K562 (cell line): ENCODE data around the gene PAFAH1B1. TPM values are rescaled to one million over a fixed set of nuclear protein-coding genes. Genes with fewer than 3 reads are reported as not detected.

ENCODE experiments used
- ATAC-seq: fragments of 200-7000 bp; cut with Tn5 transposase; 3 replicates; pipeline ENCODE4 v1.9.1; 2020; ENCODE audit warnings: moderate library complexity
- BruUV-seq: library from RNA; stranded (reverse); fragments of 400-500 nt; replicated peaks from 2 replicates; lab custom pipeline; 2021; lab: Mats Ljungman, UMichigan
- CTCF ChIA-PET: fragments of 300-600 bp; formaldehyde crosslinking; extraction: SDS; loops from one replicate; lab custom pipeline; 2021; ENCODE audit warnings: low intra/inter-chr PET ratio; lab: Yijun Ruan, JAX
- POLR2A ChIA-PET: fragments of 300-600, 350-650 bp; sonication (Branson Sonifier 250); formaldehyde crosslinking; extraction: SDS; loops from one replicate; lab custom pipeline; 2021; ENCODE audit warnings: antibody characterized with exemption, inconsistent platforms; lab: Yijun Ruan, JAX
- DNase-seq, 4 experiments: peaks; one replicate each; pipeline versions ENCODE4 v3.0.0 to v3.0.0-alpha.2; 2011 to 2018; ENCODE audit warnings: low spot score in 3 of 4, mixed read lengths in 3 of 4; ENCODE audit errors: extremely low read depth in 1 of 4
- FAIRE-seq: peaks from 2 replicates; lab custom pipeline; 2011; peaks lifted over from hg19 to GRCh38; lab: Jason Lieb, UNC
- H2AFZ ChIP-seq: 2 replicates; pipeline ENCODE4 v1.6.0; 2011; ENCODE audit warnings: low read depth, low read length, control low read depth, inconsistent platforms
- H3K27ac ChIP-seq: fragments of 200-600 bp; 3 replicates; pipeline ENCODE4 v1.8.0; 2011; ENCODE audit warnings: low read depth, mild to moderate bottlenecking, control low read depth, inconsistent platforms, low read length, moderate library complexity, mixed read lengths; ENCODE audit errors: extremely low read depth
- H3K27me3 ChIP-seq, 2 experiments: fragments of 300-600 bp in 1 of 2; 2 replicates in 1 of 2; 3 replicates in 1 of 2; pipeline versions ENCODE4 v1.6.0 to v1.8.0; 2011; ENCODE audit warnings: inconsistent platforms in 2 of 2, low read length in 2 of 2, mild to moderate bottlenecking in 1 of 2, mixed read lengths in 1 of 2, moderate library complexity in 1 of 2; ENCODE audit not compliant: control insufficient read depth in 2 of 2, insufficient read depth in 2 of 2
- H3K36me3 ChIP-seq: fragments of 300-600 bp; 3 replicates; pipeline ENCODE4 v1.8.0; 2011; ENCODE audit warnings: mild to moderate bottlenecking, low read length, inconsistent platforms; ENCODE audit not compliant: control insufficient read depth, insufficient read depth
- H3K4me1 ChIP-seq, 2 experiments: fragments of 200-600 bp in 1 of 2; replicated peaks in 1 of 2; 2 replicates in 1 of 2; 3 replicates in 1 of 2; pipeline versions ENCODE4 v1.5.1 to v1.8.0; 2011; ENCODE audit warnings: inconsistent platforms in 2 of 2, low read length in 2 of 2, mild to moderate bottlenecking in 1 of 2, mixed read lengths in 1 of 2, moderate library complexity in 1 of 2; ENCODE audit not compliant: control insufficient read depth in 2 of 2, insufficient read depth in 2 of 2
- H3K4me2 ChIP-seq: 2 replicates; pipeline ENCODE4 v1.6.1; 2011; ENCODE audit warnings: low read length, control low read depth, inconsistent platforms, mixed read lengths; ENCODE audit not compliant: insufficient read depth
- H3K4me3 ChIP-seq: fragments of 200-600 bp; sonication (generic), shearing (Covaris generic); 2 replicates; pipeline ENCODE4 v1.5.1; 2016; ENCODE audit warnings: control low read depth, inconsistent platforms
- H3K79me2 ChIP-seq: fragments of 200-600 bp; 3 replicates; pipeline ENCODE4 v1.8.0; 2011; ENCODE audit warnings: low read length, inconsistent platforms; ENCODE audit not compliant: control insufficient read depth, insufficient read depth
- H3K9ac ChIP-seq, 2 experiments: 2 replicates each; pipeline versions ENCODE4 v1.6.0 to v1.6.1; 2011; ENCODE audit warnings: low read depth in 2 of 2, low read length in 2 of 2, control low read depth in 1 of 2, inconsistent platforms in 1 of 2, mild to moderate bottlenecking in 1 of 2, mixed read lengths in 1 of 2; ENCODE audit not compliant: insufficient read depth in 1 of 2
- H3K9me1 ChIP-seq: one replicate; pipeline ENCODE4 v1.6.0; 2011; ENCODE audit warnings: inconsistent platforms, mild to moderate bottlenecking, low read length, moderate library complexity; ENCODE audit not compliant: control insufficient read depth, insufficient read depth
- H3K9me3 ChIP-seq: replicated peaks from 2 replicates; pipeline ENCODE4 v1.5.1; 2011; ENCODE audit warnings: low read depth, low read length, inconsistent platforms; ENCODE audit not compliant: control insufficient read depth, insufficient read depth
- H4K20me1 ChIP-seq: replicated peaks from 2 replicates; pipeline ENCODE4 v1.6.1; 2011; ENCODE audit warnings: low read length, inconsistent platforms, mixed read lengths; ENCODE audit not compliant: control insufficient read depth, insufficient read depth
- ARID1B ChIP-seq: fragments of 450-650 bp; IDR thresholded peaks from 2 replicates; pipeline ENCODE4 v1.6.1; 2016; ENCODE audit warnings: antibody characterized with exemption, mild to moderate bottlenecking, inconsistent platforms
- BDP1 ChIP-seq: IDR thresholded peaks from 3 replicates; pipeline ENCODE4 v1.6.1; 2011; ENCODE audit not compliant: insufficient read length, insufficient read depth
- FUS ChIP-seq: fragments of 200-400 bp; formaldehyde crosslinking; optimal IDR thresholded peaks from 2 replicates; pipeline ENCODE3; 2017; ENCODE audit warnings: low read depth, low read length
- LCOR ChIP-seq: sonication (generic); formaldehyde crosslinking; IDR thresholded peaks from 2 replicates; pipeline ENCODE4 v1.8.0; 2022; ENCODE audit warnings: mild to moderate bottlenecking, missing genetic modification reagents
- RFX7 ChIP-seq: fragments of 250-450 bp; sonication (Bioruptor Pico); IDR thresholded peaks from 2 replicates; pipeline ENCODE4 v1.5.1; 2021; ENCODE audit warnings: mild to moderate bottlenecking
- ZBTB34 ChIP-seq: fragments of 250-450 bp; sonication (Bioruptor Pico); IDR thresholded peaks from 2 replicates; pipeline ENCODE4 v1.8.0; 2021; ENCODE audit warnings: mild to moderate bottlenecking, moderate library complexity
- WGBS: fragments of 100-300 bp; shearing (Covaris generic); methylation state at CpG from one replicate; pipeline ENCODE4 v1.1.6; 2016; ENCODE audit warnings: low coverage, mixed read lengths; ENCODE audit not compliant: insufficient coverage; ENCODE audit errors: missing lambda C conversion rate; 5-methylcytosine and 5-hydroxymethylcytosine counted together
- in situ Hi-C: fragments of 300-500 bp; cut with MboI; formaldehyde crosslinking; loops from 4 replicates; pipeline ENCODE4 v1.15.0; 2018; ENCODE audit warnings: inconsistent platforms, mixed read lengths
- intact Hi-C: fragments of 100-400 bp; cut with micrococcal nuclease; formaldehyde crosslinking; loops from 2 replicates; pipeline ENCODE4 v1.14.2; 2022
- polyA plus RNA-seq, 8 experiments: library from polyadenylated mRNA; depleted of rRNA in 4 of 8; stranded (reverse) in 5 of 8; unstranded in 3 of 8; fragments of >200 nt; fragmentation: Nextera tagmentation in 2 of 8; fragmentation: Illumina TruSeq in 1 of 8; extraction: Ambion mirVana in 2 of 8; extraction: Trizol in 1 of 8; gene quantifications; 2 replicates each; pipeline versions ENCODE4 v1.2.1 to v1.2.3, GENCODE V29; 2011 to 2014; ENCODE audit warnings: inconsistent platforms in 1 of 8, missing spikeins in 1 of 8
- total RNA-seq, 7 experiments: library from RNA; depleted of rRNA in 6 of 7; stranded (reverse); fragments of >200 nt in 6 of 7; fragmentation: Illumina TruSeq in 2 of 7; extraction: Trizol in 2 of 7; gene quantifications; 2 replicates each; pipeline versions ENCODE4 v1.2.1 to v1.2.3, GENCODE V29; 2011 to 2021; ENCODE audit warnings: low replicate concordance in 1 of 7

Gene PAFAH1B1
- total and polyA plus RNA-seq, 9 of the 15 experiments (the other 6 are each of a cell fraction or from before 2014, with no cell fraction given): 23.3 to 66.4 (median 40.2) TPM

- Histone ChIP-seq H3K9me1 (peaks cover 2% of the 10 kb centered on the region), H3K79me2 (peaks cover 90% of the 10 kb centered on the region), H3K9ac (no peak overlapping the region), H2AFZ (no peak overlapping the region), H4K20me1 (peaks cover 18% of the 10 kb centered on the region), H3K4me3 (no peak overlapping the region), H3K27ac (no peak overlapping the region), H3K9me3 (no peaks in the 10 kb centered on the region), H3K4me2 (no peak overlapping the region), H3K36me3 (no peaks in the 10 kb centered on the region; the same call in 2 of the 3 replicates), H3K4me1 (peaks cover 7 to 15% of the 10 kb centered on the region in 2 experiments; a peak in 4 of 5 replicates), H3K27me3 (no peaks in the 10 kb centered on the region)
- in situ Hi-C loops (no loop called here), intact Hi-C loops (no loop called here)
- WGBS: 87% methylated on average over 6 of the region's 7 CpGs
- ATAC-seq (no peak), FAIRE-seq (no peak), DNase-seq (no peak)
- ChIA-PET POLR2A (interaction anchor here (1.0 kb wide), 1 partner anchor 11 kb away, joined by 3 read pairs; no protein-coding TSS in a partner anchor), CTCF (no interaction called here)
- TF ChIP-seq RFX7 (CRISPR knock-in tag) (no peak), ARID1B (no peak), ZBTB34 (no peak), BDP1 (no peak), FUS (no peak), LCOR (no peak)
- no TSS peak for BruUV-seq
Measured at GRCh38 chr17:2611627-2612026, 18.2 kb downstream of the PAFAH1B1 start.
